ENCODE measurements around the gene IPPK. TPM values are rescaled to one million over a fixed set of nuclear protein-coding genes. Genes with fewer than 3 reads are reported as not detected.

The IPPK gene
- polyA plus RNA-seq, 4 donors = 10.2 to 12.2 (median 11.9) TPM

- DNase-seq (ENCODE audit: low read depth in 4 of 4, low spot score in 3 of 4) = no peak
Measured at GRCh38 chr9:92696619-92697018, 26.7 kb upstream of the IPPK start.

GRCh38 chr9:92686954-92687353, 17.0 kb upstream of the IPPK start:
- no peak for DNase-seq (ENCODE audit: low read depth in 4 of 4, low spot score in 3 of 4)

GRCh38 chr9:92685022-92685421, 15.1 kb upstream of the IPPK start:
- no peak for DNase-seq (ENCODE audit: low read depth in 4 of 4, low spot score in 3 of 4)

GRCh38 chr9:92682269-92682668, 12.3 kb upstream of the IPPK start:
- no peak for DNase-seq (ENCODE audit: low read depth in 4 of 4, low spot score in 3 of 4)

GRCh38 chr9:92680166-92681119, 10.5 kb upstream of the IPPK start:
- DNase-seq (ENCODE audit: low read depth in 4 of 4, low spot score in 3 of 4) = no peak

- no peak for DNase-seq (ENCODE audit: low read depth in 4 of 4, low spot score in 3 of 4)
Measured at GRCh38 chr9:92679413-92680165, 9.7 kb upstream of the IPPK start.

GRCh38 chr9:92671323-92671722, 1.4 kb upstream of the IPPK start:
- no peak for DNase-seq (ENCODE audit: low read depth in 4 of 4, low spot score in 3 of 4)

GRCh38 chr9:92669527-92669889, 423 bp downstream of the IPPK start:
- DNase-seq (ENCODE audit: low read depth in 4 of 4, low spot score in 3 of 4) = peak in 1 of 4 donors; percentile 18

GRCh38 chr9:92668746-92669526, 995 bp downstream of the IPPK start:
- DNase-seq (ENCODE audit: low read depth in 4 of 4, low spot score in 3 of 4) = peak in 2 of 4 donors; percentile 3 to 13

GRCh38 chr9:92666912-92667532, 2.9 kb downstream of the IPPK start:
- no peak for DNase-seq (ENCODE audit: low read depth in 4 of 4, low spot score in 3 of 4)

GRCh38 chr9:92666236-92666635, 3.7 kb downstream of the IPPK start:
- DNase-seq (ENCODE audit: low read depth in 4 of 4, low spot score in 3 of 4) = no peak

GRCh38 chr9:92665836-92666235, 4.1 kb downstream of the IPPK start:
- no peak for DNase-seq (ENCODE audit: low read depth in 4 of 4, low spot score in 3 of 4)

- DNase-seq (ENCODE audit: low read depth in 4 of 4, low spot score in 3 of 4) = no peak
Measured at GRCh38 chr9:92664394-92665152, 5.4 kb downstream of the IPPK start.

- no peak for DNase-seq (ENCODE audit: low read depth in 4 of 4, low spot score in 3 of 4)
Measured at GRCh38 chr9:92663951-92664350, 6.0 kb downstream of the IPPK start.

GRCh38 chr9:92663126-92663525, 6.8 kb downstream of the IPPK start:
- no peak for DNase-seq (ENCODE audit: low read depth in 4 of 4, low spot score in 3 of 4)

GRCh38 chr9:92661743-92662142, 8.2 kb downstream of the IPPK start:
- no peak for DNase-seq (ENCODE audit: low read depth in 4 of 4, low spot score in 3 of 4)

- no peak for DNase-seq (ENCODE audit: low read depth in 4 of 4, low spot score in 3 of 4)
Measured at GRCh38 chr9:92661127-92661526, 8.8 kb downstream of the IPPK start.

- no peak for DNase-seq (ENCODE audit: low read depth in 4 of 4, low spot score in 3 of 4)
Measured at GRCh38 chr9:92660266-92660665, 9.7 kb downstream of the IPPK start.

GRCh38 chr9:92659601-92660000, 10.3 kb downstream of the IPPK start:
- DNase-seq (ENCODE audit: low read depth in 4 of 4, low spot score in 3 of 4) = no peak

GRCh38 chr9:92658611-92659010, 11.3 kb downstream of the IPPK start:
- DNase-seq (ENCODE audit: low read depth in 4 of 4, low spot score in 3 of 4) = no peak
